Measurements from ENCODE around the gene UBN1.
"Not testable (repeated sequence)": the region's sequence is repeated elsewhere in the genome, so short reads cannot be mapped to it uniquely, and the experiment has no call there.

UBN1 gene

GRCh38 chr16:4893103-4893862 is 46.0 kb downstream of the UBN1 start:
- no peak for TF ChIP-seq ZNF274 (IDR thresholded peaks at IDR 0.05; ENCODE audit: low read depth, low read length)
- no peak overlapping the region for H3K4me3 ChIP-seq (ENCODE audit: low read length)

GRCh38 chr16:4894276-4895150 is 47.2 kb downstream of the UBN1 start:
- no peak for TF ChIP-seq ZNF274 (IDR thresholded peaks at IDR 0.05; ENCODE audit: low read depth, low read length)
- no peak overlapping the region for H3K4me3 ChIP-seq (ENCODE audit: low read length)

GRCh38 chr16:4895366-4895765 is 48.1 kb downstream of the UBN1 start:
- TF ChIP-seq ZNF274 (IDR thresholded peaks at IDR 0.05; ENCODE audit: low read depth, low read length), result no peak

GRCh38 chr16:4896761-4897160 is 49.5 kb downstream of the UBN1 start:
- not testable (repeated sequence) for H3K4me3 ChIP-seq (ENCODE audit: low read length)

More at GRCh38 chr16:4895366-4895765, 48.1 kb downstream of the UBN1 start:
- no peak overlapping the region for H3K4me3 ChIP-seq (ENCODE audit: low read length)

GRCh38 chr16:4897328-4897727 is 50.0 kb downstream of the UBN1 start:
- TF ChIP-seq ZNF274 (IDR thresholded peaks at IDR 0.05; ENCODE audit: low read depth, low read length), result no peak
- no peak overlapping the region for H3K4me3 ChIP-seq (ENCODE audit: low read length)

GRCh38 chr16:4898811-4899473 is 51.7 kb downstream of the UBN1 start:
- TF ChIP-seq ZNF274 (IDR thresholded peaks at IDR 0.05; ENCODE audit: low read depth, low read length), result no peak
- H3K4me3 ChIP-seq (ENCODE audit: low read length), result no peak overlapping the region

GRCh38 chr16:4899474-4899846 is 52.2 kb downstream of the UBN1 start:
- H3K4me3 ChIP-seq (ENCODE audit: low read length), result no peak overlapping the region
- TF ChIP-seq ZNF274 (IDR thresholded peaks at IDR 0.05; ENCODE audit: low read depth, low read length), result no peak

GRCh38 chr16:4900036-4900435 is 52.8 kb downstream of the UBN1 start:
- H3K4me3 ChIP-seq (ENCODE audit: low read length), result no peak overlapping the region
- TF ChIP-seq ZNF274 (IDR thresholded peaks at IDR 0.05; ENCODE audit: low read depth, low read length), result no peak

- no peak overlapping the region for H3K4me3 ChIP-seq (ENCODE audit: low read length)
- TF ChIP-seq ZNF274 (IDR thresholded peaks at IDR 0.05; ENCODE audit: low read depth, low read length), result no peak
Observed at GRCh38 chr16:4900750-4901149, 53.5 kb downstream of the UBN1 start.

GRCh38 chr16:4902038-4902437 is 54.8 kb downstream of the UBN1 start:
- TF ChIP-seq ZNF274 (IDR thresholded peaks at IDR 0.05; ENCODE audit: low read depth, low read length), result no peak
- no peak overlapping the region for H3K4me3 ChIP-seq (ENCODE audit: low read length)

- no peak overlapping the region for H3K4me3 ChIP-seq (ENCODE audit: low read length)
- TF ChIP-seq ZNF274 (IDR thresholded peaks at IDR 0.05; ENCODE audit: low read depth, low read length), result no peak
Observed at GRCh38 chr16:4904108-4904941, 57.0 kb downstream of the UBN1 start.

GRCh38 chr16:4904942-4905615 is 57.8 kb downstream of the UBN1 start:
- TF ChIP-seq ZNF274 (IDR thresholded peaks at IDR 0.05; ENCODE audit: low read depth, low read length), result no peak
- no peak overlapping the region for H3K4me3 ChIP-seq (ENCODE audit: low read length)

GRCh38 chr16:4908854-4909401 is 61.6 kb downstream of the UBN1 start:
- no peak for TF ChIP-seq ZNF274 (IDR thresholded peaks at IDR 0.05; ENCODE audit: low read depth, low read length)
- H3K4me3 ChIP-seq (ENCODE audit: low read length), result no peak overlapping the region
